Fibroblast of upper back skin (primary cell): ENCODE data around the gene MAPT.
"Not testable (repeated sequence)": the region's sequence is repeated elsewhere in the genome, so short reads cannot be mapped to it uniquely, and the experiment has no call there.

Source experiments
- DNase-seq: peaks from one replicate; pipeline ENCODE4 v3.0.0-alpha.2; 2013

Gene MAPT

DNA sequence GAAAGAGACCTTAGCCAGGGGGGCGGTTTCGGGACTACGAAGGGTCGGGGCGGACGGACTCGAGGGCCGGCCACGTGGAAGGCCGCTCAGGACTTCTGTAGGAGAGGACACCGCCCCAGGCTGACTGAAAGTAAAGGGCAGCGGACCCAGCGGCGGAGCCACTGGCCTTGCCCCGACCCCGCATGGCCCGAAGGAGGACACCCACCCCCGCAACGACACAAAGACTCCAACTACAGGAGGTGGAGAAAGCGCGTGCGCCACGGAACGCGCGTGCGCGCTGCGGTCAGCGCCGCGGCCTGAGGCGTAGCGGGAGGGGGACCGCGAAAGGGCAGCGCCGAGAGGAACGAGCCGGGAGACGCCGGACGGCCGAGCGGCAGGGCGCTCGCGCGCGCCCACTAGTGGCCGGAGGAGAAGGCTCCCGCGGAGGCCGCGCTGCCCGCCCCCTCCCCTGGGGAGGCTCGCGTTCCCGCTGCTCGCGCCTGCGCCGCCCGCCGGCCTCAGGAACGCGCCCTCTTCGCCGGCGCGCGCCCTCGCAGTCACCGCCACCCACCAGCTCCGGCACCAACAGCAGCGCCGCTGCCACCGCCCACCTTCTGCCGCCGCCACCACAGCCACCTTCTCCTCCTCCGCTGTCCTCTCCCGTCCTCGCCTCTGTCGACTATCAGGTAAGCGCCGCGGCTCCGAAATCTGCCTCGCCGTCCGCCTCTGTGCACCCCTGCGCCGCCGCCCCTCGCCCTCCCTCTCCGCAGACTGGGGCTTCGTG is at the start of gene MAPT:
Gene MAPT (plus strand): TSS at position 533 of the 763 bp plus-strand sequence. CDS start 67,784 bp downstream, outside the sequence.
- DNase-seq, result peak; percentile 89

- DNase-seq, result no peak
Measured at GRCh38 chr17:45844695-45845375, 49.5 kb upstream of the MAPT start, which contains the start of gene SPPL2C. Gene SPPL2C (plus strand): TSS chr17:45844881. CDS start chr17:45844907, 26 bp downstream.

DNA sequence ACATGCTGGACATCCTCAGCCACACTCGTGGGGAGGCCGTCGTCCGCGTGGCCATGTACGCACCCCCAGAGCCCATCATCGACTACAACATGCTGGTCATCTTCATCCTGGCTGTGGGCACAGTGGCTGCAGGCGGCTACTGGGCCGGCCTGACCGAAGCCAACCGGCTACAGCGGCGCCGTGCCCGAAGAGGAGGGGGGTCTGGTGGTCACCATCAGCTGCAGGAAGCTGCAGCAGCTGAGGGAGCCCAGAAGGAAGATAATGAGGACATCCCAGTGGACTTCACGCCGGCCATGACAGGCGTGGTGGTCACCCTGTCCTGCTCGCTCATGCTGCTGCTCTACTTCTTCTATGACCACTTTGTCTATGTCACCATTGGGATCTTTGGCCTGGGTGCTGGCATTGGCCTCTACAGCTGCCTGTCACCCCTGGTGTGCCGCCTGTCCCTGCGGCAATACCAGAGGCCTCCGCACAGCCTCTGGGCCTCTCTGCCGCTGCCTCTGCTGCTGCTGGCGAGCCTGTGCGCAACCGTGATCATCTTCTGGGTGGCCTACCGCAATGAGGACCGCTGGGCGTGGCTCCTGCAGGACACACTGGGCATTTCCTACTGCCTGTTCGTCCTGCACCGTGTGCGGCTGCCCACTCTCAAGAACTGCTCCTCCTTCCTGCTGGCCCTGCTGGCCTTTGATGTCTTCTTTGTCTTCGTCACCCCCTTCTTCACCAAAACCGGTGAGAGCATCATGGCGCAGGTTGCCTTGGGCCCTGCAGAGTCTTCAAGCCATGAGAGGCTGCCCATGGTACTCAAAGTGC is 48.8 kb upstream of the MAPT start:
- DNase-seq, result no peak

- no peak for DNase-seq
Measured at GRCh38 chr17:45846223-45846622, 48.1 kb upstream of the MAPT start.

GRCh38 chr17:45846646-45847045 is 47.7 kb upstream of the MAPT start:
- DNase-seq, result no peak

DNA sequence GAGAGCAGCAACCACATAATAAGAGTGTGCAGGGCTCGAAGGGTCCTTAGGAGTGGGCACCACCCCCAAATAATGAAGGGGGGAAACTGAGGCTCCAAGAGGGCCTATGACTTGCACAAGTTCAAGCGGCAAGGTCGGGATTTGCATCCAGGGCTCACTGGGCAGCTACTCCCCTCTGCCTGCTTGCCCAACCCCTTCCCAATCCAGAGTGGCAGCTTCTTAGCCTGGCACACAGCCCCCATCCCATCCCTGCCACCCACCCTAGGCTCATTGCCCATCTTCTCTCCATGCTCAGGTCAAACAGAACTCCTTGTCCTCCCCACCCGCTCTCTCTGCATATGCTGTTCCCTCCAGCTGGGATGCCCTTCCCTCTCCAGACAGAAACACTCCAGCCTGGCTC is 47.3 kb upstream of the MAPT start:
- no peak for DNase-seq

GRCh38 chr17:45847747-45848146 is 46.6 kb upstream of the MAPT start:
- DNase-seq, result no peak

GRCh38 chr17:45848405-45848804 is 45.9 kb upstream of the MAPT start:
- no peak for DNase-seq

GRCh38 chr17:45848868-45849535 is 45.4 kb upstream of the MAPT start:
- DNase-seq, result no peak

GRCh38 chr17:45849536-45849990 is 44.8 kb upstream of the MAPT start:
- DNase-seq, result no peak

- no peak for DNase-seq
Measured at GRCh38 chr17:45850011-45850410, 44.3 kb upstream of the MAPT start.

- DNase-seq, result no peak
Measured at GRCh38 chr17:45850468-45850867, 43.9 kb upstream of the MAPT start.

- DNase-seq, result no peak
Measured at GRCh38 chr17:45851022-45851421, 43.3 kb upstream of the MAPT start.

GRCh38 chr17:45851464-45851863 is 42.9 kb upstream of the MAPT start:
- DNase-seq, result no peak

- no peak for DNase-seq
Measured at GRCh38 chr17:45851873-45852272, 42.5 kb upstream of the MAPT start.

DNA sequence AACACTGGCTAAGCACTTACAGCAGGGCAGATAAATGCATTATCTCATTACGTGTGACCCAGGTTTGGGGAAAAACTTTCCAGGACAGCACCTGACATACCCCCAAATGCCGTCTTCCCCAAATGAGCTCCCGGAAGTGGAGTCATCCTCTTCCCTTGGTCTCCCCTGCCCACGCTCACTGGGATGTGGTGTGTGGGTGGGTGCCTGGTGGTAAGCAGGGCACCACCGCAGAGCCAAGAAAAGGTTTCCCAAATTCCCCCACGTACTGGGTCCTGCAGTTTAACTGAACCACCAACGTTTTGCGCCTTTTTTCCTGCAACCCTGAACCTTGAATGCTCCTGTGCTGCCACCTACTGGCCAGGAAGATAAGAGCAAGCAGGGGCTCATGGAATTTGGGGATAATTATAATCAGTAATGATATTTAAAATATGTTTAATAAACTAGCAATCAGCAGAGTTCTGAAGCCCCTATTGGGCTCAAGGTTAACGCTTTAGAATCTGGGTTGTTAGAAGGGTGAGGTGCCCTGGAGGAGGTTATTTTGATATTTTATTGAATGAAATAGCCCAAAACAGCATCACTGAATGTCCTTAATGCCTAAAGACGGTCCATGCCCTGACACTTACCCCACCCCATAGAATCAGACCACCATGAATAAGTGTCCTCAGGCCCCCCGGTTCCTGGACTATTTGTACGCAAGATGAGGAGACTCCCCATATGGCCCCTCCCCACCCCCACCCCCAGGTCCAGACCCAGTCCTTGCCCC is 41.6 kb upstream of the MAPT start:
- peak; percentile 51 for DNase-seq

DNA sequence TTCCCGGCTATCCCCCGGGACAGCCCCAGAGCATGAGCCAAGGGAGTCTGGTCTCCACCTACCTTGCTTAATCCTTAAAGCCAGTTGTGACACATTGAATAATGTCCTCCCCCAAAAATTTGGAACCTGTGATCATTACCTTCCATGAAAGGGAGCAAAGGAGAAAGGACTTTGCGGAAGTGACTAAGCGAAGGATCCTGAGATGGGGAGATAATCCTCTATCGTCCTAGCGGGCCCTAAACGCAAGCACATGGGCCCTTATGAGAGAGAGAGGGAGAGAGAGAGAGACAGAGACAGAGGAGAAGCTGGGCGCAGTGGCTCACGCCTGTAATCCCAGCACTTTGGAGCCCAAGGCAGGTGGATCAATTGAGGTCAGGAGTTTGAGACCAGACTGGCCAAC is 40.1 kb upstream of the MAPT start:
- DNase-seq, result no peak

- DNase-seq, result no peak
Measured at GRCh38 chr17:45855691-45856336, 38.5 kb upstream of the MAPT start.

DNA sequence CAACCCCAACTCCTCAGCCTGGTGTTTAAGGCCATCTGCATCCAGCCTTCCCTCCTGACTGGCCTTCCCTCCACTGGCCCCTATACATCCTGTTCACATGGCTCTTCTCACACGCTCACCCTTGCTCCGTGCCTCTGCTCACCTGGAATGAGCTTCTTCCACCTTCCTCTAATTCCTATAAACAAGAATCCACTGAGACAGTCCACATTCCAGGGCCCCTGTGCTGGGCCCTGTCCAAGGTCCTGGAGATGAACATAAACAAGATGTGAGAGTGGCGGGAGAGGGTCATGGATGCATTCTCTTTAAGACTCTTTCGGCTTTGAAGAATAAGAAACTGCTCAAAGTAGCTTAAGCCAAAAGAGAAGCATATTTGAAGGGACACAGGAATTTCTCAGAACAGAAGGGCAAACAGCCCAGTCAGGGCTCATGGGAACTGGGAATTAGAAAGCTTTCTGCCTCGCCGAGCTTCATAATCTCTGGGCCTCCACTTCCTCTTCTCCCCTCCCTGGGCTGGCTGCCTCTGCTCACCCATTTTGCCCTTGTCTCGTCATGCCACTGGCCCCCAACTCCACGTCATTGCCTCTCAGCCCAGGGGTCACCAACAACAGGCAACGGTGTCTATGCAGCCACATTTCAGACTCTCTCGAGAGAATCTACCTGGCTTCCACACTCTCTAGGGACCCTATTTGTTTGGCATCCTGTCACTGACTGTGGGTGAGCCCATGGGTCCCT is 36.2 kb upstream of the MAPT start:
- peak; percentile 34 for DNase-seq

DNA sequence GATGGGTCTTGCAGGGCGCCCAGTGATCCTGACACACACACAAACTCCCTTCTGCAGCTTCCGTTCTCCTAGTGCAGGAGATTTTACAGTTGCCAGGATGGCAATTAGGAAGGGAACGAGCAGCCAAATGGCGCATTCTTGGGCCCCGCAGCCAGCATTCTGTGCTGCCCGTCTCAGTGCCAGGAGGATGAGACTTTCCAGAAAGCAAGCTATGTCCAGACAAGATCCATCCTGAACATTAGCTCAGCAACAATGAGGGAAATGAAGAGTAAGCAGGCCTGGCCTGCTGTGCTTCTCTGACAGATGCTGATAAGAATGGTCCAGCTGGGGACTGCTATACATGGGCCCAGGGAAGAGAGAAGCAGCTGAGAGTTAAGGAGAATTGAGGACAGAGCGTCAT is 33.2 kb upstream of the MAPT start:
- DNase-seq, result no peak

GRCh38 chr17:45862127-45862526 is 32.2 kb upstream of the MAPT start:
- DNase-seq, result not testable (repeated sequence)
